GM23338 (cell line): Measurements from ENCODE around the gene GNB5. TPM values are rescaled to one million over a fixed set of nuclear protein-coding genes. Genes with fewer than 3 reads are reported as not detected.
"Not testable (repeated sequence)": the region's sequence is repeated elsewhere in the genome, so short reads cannot be mapped to it uniquely, and the experiment has no call there.

Experiments
- ATAC-seq: fragments of 200-7000 bp; cut with Tn5 transposase; 3 replicates; pipeline ENCODE4 v1.9.1; 2020
- DNase-seq: peaks from one replicate; pipeline ENCODE4 v3.0.0-alpha.2; 2015; ENCODE audit warnings: low spot score
- H2AFZ ChIP-seq: fragments of 200-600 bp; sonication (generic); 2 replicates; pipeline ENCODE4 v1.8.0; 2016; ENCODE audit warnings: antibody characterized with exemption, mild to moderate bottlenecking, moderate library complexity
- H3F3A ChIP-seq: fragments of 200-600 bp; sonication (generic); replicated peaks from 2 replicates; pipeline ENCODE4 v1.8.0; 2017; ENCODE audit warnings: antibody characterized with exemption, mixed run types, low read depth
- H3K27ac ChIP-seq: fragments of 200-600 bp; sonication (generic); 2 replicates; pipeline ENCODE4 v1.6.1; 2016; ENCODE audit warnings: low read depth
- H3K27me3 ChIP-seq: fragments of 200-600 bp; sonication (generic); 2 replicates; pipeline ENCODE4 v1.8.0; 2016; ENCODE audit warnings: mild to moderate bottlenecking, mixed run types, moderate library complexity; ENCODE audit not compliant: insufficient read depth
- H3K36me3 ChIP-seq: fragments of 200-600 bp; sonication (generic); 2 replicates; pipeline ENCODE4 v1.8.0; 2016; ENCODE audit warnings: mild to moderate bottlenecking; ENCODE audit not compliant: insufficient read depth
- H3K4me1 ChIP-seq: fragments of 200-600 bp; sonication (generic); 2 replicates; pipeline ENCODE4 v1.8.0; 2016; ENCODE audit warnings: mild to moderate bottlenecking, moderate library complexity; ENCODE audit not compliant: insufficient read depth
- H3K4me2 ChIP-seq: fragments of 200-600 bp; sonication (generic); 2 replicates; pipeline ENCODE4 v1.7.1; 2017; ENCODE audit warnings: mixed run types
- H3K4me3 ChIP-seq: fragments of 200-600 bp; sonication (generic); 2 replicates; pipeline ENCODE4 v1.6.1; 2016; ENCODE audit warnings: mixed run types
- H3K79me2 ChIP-seq: fragments of 200-600 bp; sonication (generic); replicated peaks from 2 replicates; pipeline ENCODE4 v1.8.0; 2017; ENCODE audit warnings: mild to moderate bottlenecking; ENCODE audit not compliant: insufficient read depth
- H3K9me2 ChIP-seq: fragments of 200-600 bp; sonication (generic); 2 replicates; pipeline ENCODE4 v1.8.0; 2017; ENCODE audit not compliant: insufficient read depth
- H4K20me1 ChIP-seq: fragments of 200-600 bp; sonication (generic); replicated peaks from 2 replicates; pipeline ENCODE4 v1.8.0; 2017; ENCODE audit warnings: mild to moderate bottlenecking; ENCODE audit not compliant: insufficient read depth
- H3K27ac Mint-ChIP-seq: 2 replicates; pipeline ENCODE4 v1.8.0; 2020; ENCODE audit warnings: inconsistent platforms, mild to moderate bottlenecking, moderate library complexity, mixed read lengths
- H3K27me3 Mint-ChIP-seq: 3 replicates; pipeline ENCODE4 v1.8.0; 2022; ENCODE audit warnings: low read depth, mild to moderate bottlenecking, moderate library complexity, mixed read lengths, inconsistent platforms; ENCODE audit not compliant: insufficient read depth, poor library complexity
- H3K36me3 Mint-ChIP-seq: 3 replicates; pipeline ENCODE4 v1.8.0; 2021; ENCODE audit warnings: low read depth, mild to moderate bottlenecking, inconsistent platforms, moderate library complexity, mixed read lengths
- H3K4me1 Mint-ChIP-seq: 3 replicates; pipeline ENCODE4 v1.8.0; 2020; ENCODE audit warnings: mild to moderate bottlenecking, inconsistent platforms, mixed read lengths
- H3K4me3 Mint-ChIP-seq: 3 replicates; pipeline ENCODE4 v1.8.0; 2021; ENCODE audit warnings: moderate library complexity, mild to moderate bottlenecking, inconsistent platforms, mixed read lengths
- H3K9me3 Mint-ChIP-seq: 3 replicates; pipeline ENCODE4 v1.8.0; 2020; ENCODE audit warnings: moderate library complexity, mild to moderate bottlenecking, inconsistent platforms, mixed read lengths
- CREB1 ChIP-seq: fragments of 250-450 bp; sonication (Bioruptor Pico); IDR thresholded peaks from 2 replicates; pipeline ENCODE4 v1.5.0; 2020; ENCODE audit warnings: low read depth, mild to moderate bottlenecking, moderate library complexity
- ETS1 ChIP-seq: IDR thresholded peaks from 2 replicates; pipeline ENCODE4 v1.6.1; 2016; ENCODE audit warnings: antibody characterized with exemption
- NANOG ChIP-seq: IDR thresholded peaks from 2 replicates; pipeline ENCODE4 v1.6.1; 2016; ENCODE audit warnings: antibody characterized with exemption, borderline replicate concordance
- STAT1 ChIP-seq: IDR thresholded peaks from one replicate; pipeline ENCODE4 v1.6.1; 2016; ENCODE audit warnings: antibody characterized with exemption; ENCODE audit not compliant: unreplicated experiment
- ZNF114 ChIP-seq: fragments of 250-450 bp; sonication (Bioruptor Pico); IDR thresholded peaks from 2 replicates; pipeline ENCODE4 v1.5.0; 2020; ENCODE audit warnings: mild to moderate bottlenecking, moderate library complexity
- ZNF331 ChIP-seq: fragments of 250-450 bp; sonication (Bioruptor Pico); IDR thresholded peaks from 2 replicates; pipeline ENCODE4 v1.5.0; 2020; ENCODE audit warnings: low read depth, mild to moderate bottlenecking, moderate library complexity
- polyA plus RNA-seq: library from polyadenylated mRNA; unstranded; fragments of >200 nt; fragmentation: Nextera tagmentation; extraction: Ambion mirVana; gene quantifications from 2 replicates; pipeline ENCODE4 v1.2.1, GENCODE V29; 2016
- total RNA-seq: library from RNA; depleted of rRNA; stranded (reverse); fragments of >200 nt; shearing (Covaris generic); gene quantifications from 2 replicates; pipeline ENCODE4 v1.2.3, GENCODE V29; 2014
- TF ChIP-seq, protein P1 (sequence below): fragments of 250-450 bp; sonication (Bioruptor Pico); IDR thresholded peaks from 2 replicates; pipeline ENCODE4 v1.5.0; 2020; ENCODE audit warnings: mild to moderate bottlenecking, moderate library complexity

The GNB5 gene
- total and polyA plus RNA-seq, 2 experiments from 2014 or later: 23.0 to 40.8 TPM

- TF ChIP-seq, protein P1, sequence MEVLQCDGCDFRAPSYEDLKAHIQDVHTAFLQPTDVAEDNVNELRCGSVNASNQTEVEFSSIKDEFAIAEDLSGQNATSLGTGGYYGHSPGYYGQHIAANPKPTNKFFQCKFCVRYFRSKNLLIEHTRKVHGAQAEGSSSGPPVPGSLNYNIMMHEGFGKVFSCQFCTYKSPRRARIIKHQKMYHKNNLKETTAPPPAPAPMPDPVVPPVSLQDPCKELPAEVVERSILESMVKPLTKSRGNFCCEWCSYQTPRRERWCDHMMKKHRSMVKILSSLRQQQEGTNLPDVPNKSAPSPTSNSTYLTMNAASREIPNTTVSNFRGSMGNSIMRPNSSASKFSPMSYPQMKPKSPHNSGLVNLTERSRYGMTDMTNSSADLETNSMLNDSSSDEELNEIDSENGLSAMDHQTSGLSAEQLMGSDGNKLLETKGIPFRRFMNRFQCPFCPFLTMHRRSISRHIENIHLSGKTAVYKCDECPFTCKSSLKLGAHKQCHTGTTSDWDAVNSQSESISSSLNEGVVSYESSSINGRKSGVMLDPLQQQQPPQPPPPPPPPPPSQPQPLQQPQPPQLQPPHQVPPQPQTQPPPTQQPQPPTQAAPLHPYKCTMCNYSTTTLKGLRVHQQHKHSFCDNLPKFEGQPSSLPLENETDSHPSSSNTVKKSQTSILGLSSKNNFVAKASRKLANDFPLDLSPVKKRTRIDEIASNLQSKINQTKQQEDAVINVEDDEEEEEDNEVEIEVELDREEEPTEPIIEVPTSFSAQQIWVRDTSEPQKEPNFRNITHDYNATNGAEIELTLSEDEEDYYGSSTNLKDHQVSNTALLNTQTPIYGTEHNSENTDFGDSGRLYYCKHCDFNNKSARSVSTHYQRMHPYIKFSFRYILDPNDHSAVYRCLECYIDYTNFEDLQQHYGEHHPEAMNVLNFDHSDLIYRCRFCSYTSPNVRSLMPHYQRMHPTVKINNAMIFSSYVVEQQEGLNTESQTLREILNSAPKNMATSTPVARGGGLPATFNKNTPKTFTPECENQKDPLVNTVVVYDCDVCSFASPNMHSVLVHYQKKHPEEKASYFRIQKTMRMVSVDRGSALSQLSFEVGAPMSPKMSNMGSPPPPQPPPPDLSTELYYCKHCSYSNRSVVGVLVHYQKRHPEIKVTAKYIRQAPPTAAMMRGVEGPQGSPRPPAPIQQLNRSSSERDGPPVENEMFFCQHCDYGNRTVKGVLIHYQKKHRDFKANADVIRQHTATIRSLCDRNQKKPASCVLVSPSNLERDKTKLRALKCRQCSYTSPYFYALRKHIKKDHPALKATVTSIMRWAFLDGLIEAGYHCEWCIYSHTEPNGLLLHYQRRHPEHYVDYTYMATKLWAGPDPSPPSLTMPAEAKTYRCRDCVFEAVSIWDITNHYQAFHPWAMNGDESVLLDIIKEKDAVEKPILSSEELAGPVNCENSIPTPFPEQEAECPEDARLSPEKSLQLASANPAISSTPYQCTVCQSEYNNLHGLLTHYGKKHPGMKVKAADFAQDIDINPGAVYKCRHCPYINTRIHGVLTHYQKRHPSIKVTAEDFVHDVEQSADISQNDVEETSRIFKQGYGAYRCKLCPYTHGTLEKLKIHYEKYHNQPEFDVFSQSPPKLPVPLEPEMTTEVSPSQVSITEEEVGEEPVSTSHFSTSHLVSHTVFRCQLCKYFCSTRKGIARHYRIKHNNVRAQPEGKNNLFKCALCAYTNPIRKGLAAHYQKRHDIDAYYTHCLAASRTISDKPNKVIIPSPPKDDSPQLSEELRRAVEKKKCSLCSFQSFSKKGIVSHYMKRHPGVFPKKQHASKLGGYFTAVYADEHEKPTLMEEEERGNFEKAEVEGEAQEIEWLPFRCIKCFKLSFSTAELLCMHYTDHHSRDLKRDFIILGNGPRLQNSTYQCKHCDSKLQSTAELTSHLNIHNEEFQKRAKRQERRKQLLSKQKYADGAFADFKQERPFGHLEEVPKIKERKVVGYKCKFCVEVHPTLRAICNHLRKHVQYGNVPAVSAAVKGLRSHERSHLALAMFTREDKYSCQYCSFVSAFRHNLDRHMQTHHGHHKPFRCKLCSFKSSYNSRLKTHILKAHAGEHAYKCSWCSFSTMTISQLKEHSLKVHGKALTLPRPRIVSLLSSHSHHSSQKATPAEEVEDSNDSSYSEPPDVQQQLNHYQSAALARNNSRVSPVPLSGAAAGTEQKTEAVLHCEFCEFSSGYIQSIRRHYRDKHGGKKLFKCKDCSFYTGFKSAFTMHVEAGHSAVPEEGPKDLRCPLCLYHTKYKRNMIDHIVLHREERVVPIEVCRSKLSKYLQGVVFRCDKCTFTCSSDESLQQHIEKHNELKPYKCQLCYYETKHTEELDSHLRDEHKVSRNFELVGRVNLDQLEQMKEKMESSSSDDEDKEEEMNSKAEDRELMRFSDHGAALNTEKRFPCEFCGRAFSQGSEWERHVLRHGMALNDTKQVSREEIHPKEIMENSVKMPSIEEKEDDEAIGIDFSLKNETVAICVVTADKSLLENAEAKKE (CRISPR knock-in tag): no peak
- TF ChIP-seq STAT1 (no peak), ZNF331 (CRISPR knock-in tag) (no peak), NANOG (no peak), CREB1 (CRISPR knock-in tag) (no peak), ETS1 (no peak), ZNF114 (CRISPR knock-in tag) (no peak)
Observed at GRCh38 chr15:52240166-52240565, 49.0 kb upstream of the GNB5 start (continued).

- not testable (repeated sequence) for H2AFZ ChIP-seq, H3K4me3 ChIP-seq, H3K9me3 Mint-ChIP-seq, H3K27me3 Mint-ChIP-seq, H3K79me2 ChIP-seq, DNase-seq, H3K9me2 ChIP-seq, H4K20me1 ChIP-seq, H3K4me1 ChIP-seq, H3K4me3 Mint-ChIP-seq, H3K27ac Mint-ChIP-seq, ATAC-seq, H3K4me2 ChIP-seq, H3K27me3 ChIP-seq, H3K4me1 Mint-ChIP-seq, H3F3A ChIP-seq, H3K27ac ChIP-seq
- H3K36me3 ChIP-seq: peaks cover 19% of the 10 kb centered on the region
- H3K36me3 Mint-ChIP-seq: peaks cover 58% of the 10 kb centered on the region
Observed at GRCh38 chr15:52238989-52239525, 47.9 kb upstream of the GNB5 start.
